ENCODE results near the gene TSHZ2.

The TSHZ2 gene

GRCh38 chr20:53028337-53029007 is 56.3 kb downstream of the TSHZ2 start:
- no peak for DNase-seq (ENCODE audit: low read depth)

DNA sequence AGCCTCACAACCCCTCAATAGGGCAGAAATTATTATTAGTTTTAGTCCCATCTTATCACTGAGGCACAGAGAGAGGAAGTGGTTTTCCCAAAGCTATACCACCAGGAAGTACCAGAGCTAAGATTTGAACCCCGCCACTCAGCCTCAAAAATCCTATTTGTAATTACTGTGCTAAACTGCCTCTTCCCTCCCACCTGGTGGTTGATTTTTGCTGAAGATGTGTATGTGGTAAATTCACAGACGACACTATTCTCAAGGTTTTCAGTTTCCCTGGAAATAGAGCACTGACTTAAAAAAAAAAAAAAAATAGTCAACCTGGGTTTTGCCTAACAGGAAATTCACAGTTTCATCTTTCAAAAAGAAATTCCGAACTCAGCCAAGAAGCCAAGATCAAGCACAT is 57.9 kb downstream of the TSHZ2 start:
- no peak for DNase-seq (ENCODE audit: low read depth)

- no peak for DNase-seq (ENCODE audit: low read depth)
Observed at GRCh38 chr20:53032046-53032445, 59.9 kb downstream of the TSHZ2 start.

GRCh38 chr20:53032478-53032932 is 60.3 kb downstream of the TSHZ2 start:
- DNase-seq (ENCODE audit: low read depth) = no peak

GRCh38 chr20:53033176-53033575 is 61.0 kb downstream of the TSHZ2 start:
- no peak for DNase-seq (ENCODE audit: low read depth)

DNA sequence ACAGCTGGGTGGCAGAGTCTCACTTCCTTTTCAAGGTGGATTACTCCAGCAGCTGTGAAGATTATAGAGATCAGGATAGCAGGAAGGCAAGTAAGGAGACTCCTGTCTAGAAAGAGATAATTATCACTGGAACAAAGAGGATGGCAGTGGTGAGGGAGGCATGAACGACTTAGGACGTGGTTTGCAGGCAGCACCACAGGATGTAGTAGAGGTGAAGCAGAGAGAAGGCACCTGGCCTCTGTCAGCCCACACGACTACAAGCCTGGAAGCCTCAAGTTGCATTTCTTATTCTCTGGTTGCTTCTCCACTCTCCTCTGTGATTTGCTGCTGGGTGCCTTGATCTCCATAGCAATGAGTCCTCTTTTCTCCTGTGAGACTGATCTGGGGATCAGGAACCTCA is 62.7 kb downstream of the TSHZ2 start:
- no peak for DNase-seq (ENCODE audit: low read depth)

DNA sequence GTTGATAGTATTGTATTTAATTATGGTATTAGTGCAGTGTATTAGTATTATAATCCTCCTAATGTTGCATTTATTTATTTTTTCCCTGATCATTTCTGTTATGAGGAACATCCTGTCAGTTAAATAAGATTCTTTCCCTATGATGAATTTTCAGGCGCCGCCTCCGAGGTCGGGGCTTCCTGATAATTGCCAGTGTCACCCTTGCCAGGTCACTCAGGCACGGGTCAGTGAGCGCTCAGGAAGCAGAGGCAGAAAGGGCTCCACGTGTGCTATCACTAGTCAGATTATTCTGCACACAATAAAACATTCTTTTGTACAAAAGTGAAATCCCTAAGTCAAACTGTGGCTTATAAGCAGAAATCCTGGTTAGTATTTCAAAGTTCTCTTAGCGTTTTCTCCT is 64.8 kb downstream of the TSHZ2 start:
- DNase-seq (ENCODE audit: low read depth) = no peak

DNA sequence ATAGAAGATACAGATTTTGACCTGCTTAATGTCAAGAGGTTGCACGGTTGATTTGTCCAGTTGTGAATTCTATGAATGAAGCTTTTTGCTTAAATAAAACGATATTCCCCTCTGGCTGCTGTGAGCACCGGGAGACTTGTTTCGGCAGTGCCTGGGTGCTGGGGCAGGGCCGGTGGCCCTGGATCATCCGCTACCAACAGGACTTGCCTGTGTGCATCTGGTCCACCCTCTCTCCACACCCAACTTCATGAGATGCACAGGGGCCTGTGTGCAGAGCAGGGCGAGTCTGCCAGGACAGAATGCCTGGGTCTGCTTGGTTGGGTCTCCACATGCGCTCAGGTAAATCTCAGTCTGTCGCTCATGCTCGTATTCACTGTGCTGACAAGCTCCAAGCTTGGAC is 65.5 kb downstream of the TSHZ2 start:
- DNase-seq (ENCODE audit: low read depth) = no peak

DNA sequence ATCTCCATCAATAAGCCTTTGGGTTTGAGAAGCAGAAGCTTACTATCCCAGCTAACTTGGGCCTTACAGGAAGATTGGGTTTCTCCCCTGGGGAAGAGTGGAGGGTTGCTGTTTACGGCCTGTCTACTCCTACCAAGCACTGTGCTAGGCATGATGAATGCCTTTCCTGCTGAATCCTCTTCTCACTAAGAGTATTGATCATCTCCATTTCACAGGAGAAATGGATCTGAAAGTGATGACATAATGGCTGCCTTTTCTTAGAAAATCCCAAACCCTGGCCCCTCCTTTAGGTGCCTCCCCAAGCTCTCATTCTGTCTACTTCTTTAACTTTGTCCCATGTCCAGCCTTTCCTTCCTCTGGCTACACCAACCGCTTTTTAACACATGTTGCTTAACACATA is 66.1 kb downstream of the TSHZ2 start:
- DNase-seq (ENCODE audit: low read depth) = no peak

GRCh38 chr20:53040693-53041589 is 68.8 kb downstream of the TSHZ2 start:
- DNase-seq (ENCODE audit: low read depth) = no peak

- no peak for DNase-seq (ENCODE audit: low read depth)
Observed at GRCh38 chr20:53042521-53042920, 70.4 kb downstream of the TSHZ2 start.

DNA sequence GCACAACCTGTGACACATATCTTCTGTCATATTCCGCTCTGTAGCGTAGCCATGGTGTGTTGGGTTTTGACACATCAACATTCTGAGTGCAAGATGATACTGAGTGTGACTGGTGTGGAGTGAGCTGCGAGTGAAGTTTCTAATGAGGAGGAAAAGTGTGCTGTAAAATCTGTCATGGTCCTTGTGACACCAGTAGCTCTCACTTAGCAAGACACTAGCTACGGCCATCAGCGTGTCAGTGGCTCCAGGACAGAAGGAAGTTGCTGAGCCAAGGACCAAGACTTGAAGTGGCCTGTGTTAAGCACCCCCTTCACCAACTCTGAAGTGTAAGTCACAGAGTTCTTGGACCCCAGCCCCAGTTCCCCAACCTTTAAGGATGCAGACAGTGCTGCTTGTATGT is 72.1 kb downstream of the TSHZ2 start:
- no peak for DNase-seq (ENCODE audit: low read depth)

DNA sequence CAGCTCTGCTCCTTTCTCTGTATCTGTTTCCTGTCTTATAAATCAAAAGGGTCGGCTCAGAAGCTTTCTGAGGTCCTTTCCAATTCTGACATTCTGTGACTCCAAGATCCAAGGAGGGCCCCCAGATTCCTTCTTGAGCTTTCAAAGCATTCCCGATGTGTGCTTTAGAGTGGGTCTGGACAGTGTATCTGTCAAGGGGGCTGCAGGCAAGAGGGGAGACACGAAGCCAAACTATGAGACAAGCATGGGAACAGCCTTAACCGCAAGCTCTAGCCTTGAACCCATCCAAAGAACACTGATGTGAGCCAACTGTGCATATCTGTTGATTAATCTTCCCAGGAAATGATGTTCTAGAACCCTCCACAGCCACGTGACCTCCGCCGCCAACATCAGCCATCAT is 73.8 kb downstream of the TSHZ2 start:
- no peak for DNase-seq (ENCODE audit: low read depth)

- DNase-seq (ENCODE audit: low read depth) = no peak
Observed at GRCh38 chr20:53047203-53047602, 75.0 kb downstream of the TSHZ2 start.

- no peak for DNase-seq (ENCODE audit: low read depth)
Observed at GRCh38 chr20:53048387-53048786, 76.2 kb downstream of the TSHZ2 start.

DNA sequence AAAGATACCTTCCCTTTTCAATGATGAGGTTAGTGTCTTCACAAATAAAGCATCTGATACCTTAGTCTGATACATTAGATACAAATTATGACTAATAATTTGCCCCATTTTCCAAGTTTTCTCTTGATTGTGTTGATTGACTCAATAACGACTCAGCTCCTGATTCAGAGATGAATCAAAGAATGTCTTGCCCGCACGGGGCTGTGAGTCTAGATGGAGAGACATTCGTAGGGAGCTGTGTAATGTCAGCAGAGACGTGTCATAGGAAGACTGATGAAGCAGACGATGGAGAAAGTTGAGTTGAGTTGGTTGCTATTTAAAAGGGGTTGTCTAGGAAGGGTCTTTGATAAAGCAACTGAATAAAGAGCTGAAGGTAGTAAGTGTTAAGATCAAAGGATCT is 78.2 kb downstream of the TSHZ2 start:
- no peak for DNase-seq (ENCODE audit: low read depth)

- no peak for DNase-seq (ENCODE audit: low read depth)
Observed at GRCh38 chr20:53052380-53052779, 80.2 kb downstream of the TSHZ2 start.

DNA sequence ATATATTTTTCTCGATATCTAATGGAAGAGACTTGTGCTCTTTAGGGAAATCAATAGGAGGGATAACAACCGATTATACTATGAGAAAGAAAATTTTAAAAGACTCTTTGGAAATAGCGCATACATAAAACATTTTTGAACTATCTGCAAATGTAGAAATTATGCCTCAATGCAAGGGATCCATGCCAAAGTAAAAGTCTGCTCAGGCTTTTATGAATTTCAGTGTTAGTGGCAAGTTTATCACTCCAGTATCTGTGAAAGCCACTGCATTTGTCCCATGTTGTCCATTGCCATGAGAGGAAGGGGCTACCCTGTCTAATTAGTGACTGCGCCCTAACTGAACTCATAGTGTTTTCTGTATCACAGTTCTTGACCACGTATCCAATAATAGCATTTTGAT is 81.4 kb downstream of the TSHZ2 start:
- DNase-seq (ENCODE audit: low read depth) = no peak

GRCh38 chr20:53055367-53056067 is 83.4 kb downstream of the TSHZ2 start:
- no peak for DNase-seq (ENCODE audit: low read depth)

GRCh38 chr20:53057579-53057978 is 85.4 kb downstream of the TSHZ2 start:
- no peak for DNase-seq (ENCODE audit: low read depth)

GRCh38 chr20:53059848-53060247 is 87.7 kb downstream of the TSHZ2 start:
- DNase-seq (ENCODE audit: low read depth) = no peak

GRCh38 chr20:53061192-53062108 is 89.3 kb downstream of the TSHZ2 start:
- DNase-seq (ENCODE audit: low read depth) = no peak

Data from activated T-cell treated with anti-CD3 and anti-CD28 coated beads for 1 hour (primary cell).